Measurements from ENCODE around the gene HNRNPC.
"Not testable (repeated sequence)": the region's sequence is repeated elsewhere in the genome, so short reads cannot be mapped to it uniquely, and the experiment has no call there.

- TF ChIP-seq JUNB (IDR thresholded peaks at IDR 0.05); POLR2AphosphoS2 (conservative IDR thresholded peaks at IDR 0.05; ENCODE audit: low read length); MAX (IDR thresholded peaks at IDR 0.05); CTCF (IDR thresholded peaks at IDR 0.05): not testable (repeated sequence)
These were observed 12.7 kb upstream of the HNRNPC start for GRCh38 chr14:21281917-21282316.
